ENCODE results near the gene MAP3K21.

DNA sequence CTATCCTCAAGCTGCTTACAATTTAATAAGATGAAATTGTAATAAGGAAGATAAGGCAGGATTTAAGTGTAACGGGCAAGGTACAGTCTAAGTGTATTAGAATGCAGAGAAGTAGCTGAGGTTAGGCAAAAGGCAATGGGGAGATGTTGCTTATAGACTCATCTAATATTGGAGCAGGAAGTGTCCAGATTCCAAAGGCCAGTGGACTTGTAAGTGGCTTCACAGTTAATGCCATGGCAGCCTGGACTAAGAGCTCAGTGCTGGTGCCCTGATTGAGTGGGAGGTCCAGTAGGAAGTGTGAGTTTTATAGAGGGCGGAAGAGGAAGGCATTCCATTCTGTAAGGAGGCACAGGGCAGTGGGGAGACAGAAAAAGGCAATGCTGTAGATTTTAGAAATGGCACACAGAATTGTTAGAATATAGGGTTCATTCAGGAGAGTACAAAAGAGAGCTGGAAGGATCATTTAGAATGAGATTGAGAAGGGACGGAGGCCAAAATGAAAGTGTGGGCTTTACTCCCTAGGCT, 12.6 kb downstream of the MAP3K21 start:
- TF ChIP-seq, protein P1, sequence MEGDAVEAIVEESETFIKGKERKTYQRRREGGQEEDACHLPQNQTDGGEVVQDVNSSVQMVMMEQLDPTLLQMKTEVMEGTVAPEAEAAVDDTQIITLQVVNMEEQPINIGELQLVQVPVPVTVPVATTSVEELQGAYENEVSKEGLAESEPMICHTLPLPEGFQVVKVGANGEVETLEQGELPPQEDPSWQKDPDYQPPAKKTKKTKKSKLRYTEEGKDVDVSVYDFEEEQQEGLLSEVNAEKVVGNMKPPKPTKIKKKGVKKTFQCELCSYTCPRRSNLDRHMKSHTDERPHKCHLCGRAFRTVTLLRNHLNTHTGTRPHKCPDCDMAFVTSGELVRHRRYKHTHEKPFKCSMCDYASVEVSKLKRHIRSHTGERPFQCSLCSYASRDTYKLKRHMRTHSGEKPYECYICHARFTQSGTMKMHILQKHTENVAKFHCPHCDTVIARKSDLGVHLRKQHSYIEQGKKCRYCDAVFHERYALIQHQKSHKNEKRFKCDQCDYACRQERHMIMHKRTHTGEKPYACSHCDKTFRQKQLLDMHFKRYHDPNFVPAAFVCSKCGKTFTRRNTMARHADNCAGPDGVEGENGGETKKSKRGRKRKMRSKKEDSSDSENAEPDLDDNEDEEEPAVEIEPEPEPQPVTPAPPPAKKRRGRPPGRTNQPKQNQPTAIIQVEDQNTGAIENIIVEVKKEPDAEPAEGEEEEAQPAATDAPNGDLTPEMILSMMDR (IDR thresholded peaks at IDR 0.05 in 8 of 11, conservative IDR thresholded peaks at IDR 0.05 in 3 of 11) = no peak
- TF ChIP-seq POLR2A (IDR thresholded peaks at IDR 0.05) (no peak), POLR2AphosphoS5 (IDR thresholded peaks at IDR 0.05) (no peak)

All from spleen (tissue), 7 donors.